Activated B cell treated with CpG ODN at 0.5 μM for 24 hours (primary cell): ENCODE measurements around the gene CMIP. TPM values are rescaled to one million over a fixed set of nuclear protein-coding genes. Genes with fewer than 3 reads are reported as not detected.

Experiments used
- ATAC-seq: fragments of 200-7000 bp; cut with Tn5 transposase; one replicate; pipeline ENCODE4 v1.10.0; 2021; ENCODE audit warnings: low read depth, mild to moderate bottlenecking, moderate library complexity
- CTCF ChIA-PET: fragments of 350-600 bp; sonication (Branson Sonifier 250); formaldehyde crosslinking; loops from one replicate; lab custom pipeline; 2021; ENCODE audit warnings: antibody characterized with exemption; lab: Charles Lee
- POLR2A ChIA-PET: fragments of 350-600 bp; sonication (Branson Sonifier 250); formaldehyde crosslinking; loops from one replicate; lab custom pipeline; 2021; ENCODE audit warnings: antibody characterized with exemption; lab: Charles Lee
- DNase-seq: peaks from one replicate; pipeline ENCODE4 v3.0.0; 2022
- H3K27ac Mint-ChIP-seq: one replicate; pipeline ENCODE4 v1.8.0; 2020; ENCODE audit warnings: mixed read lengths
- H3K27me3 Mint-ChIP-seq: one replicate; pipeline ENCODE4 v1.8.0; 2021; ENCODE audit warnings: mixed read lengths
- H3K36me3 Mint-ChIP-seq: one replicate; pipeline ENCODE4 v1.8.0; 2021; ENCODE audit warnings: low read depth, mixed read lengths
- H3K4me1 Mint-ChIP-seq: one replicate; pipeline ENCODE4 v1.8.0; 2021; ENCODE audit warnings: mixed read lengths
- H3K4me3 Mint-ChIP-seq: one replicate; pipeline ENCODE4 v1.8.0; 2020; ENCODE audit warnings: mild to moderate bottlenecking, mixed read lengths
- H3K9me3 Mint-ChIP-seq: one replicate; pipeline ENCODE4 v1.8.0; 2020; ENCODE audit warnings: mixed read lengths
- intact Hi-C: fragments of 100-400 bp; cut with micrococcal nuclease; formaldehyde crosslinking; loops from one replicate; pipeline ENCODE4 v1.15.1; 2024
- total RNA-seq: library from RNA; stranded (reverse); gene quantifications from 2 replicates; pipeline ENCODE4 v1.2.3, GENCODE V29; 2022
- TF ChIP-seq, protein P1 (sequence below): fragments of 200-600 bp; IDR thresholded peaks from one replicate; pipeline ENCODE4 v1.8.0; 2022; ENCODE audit warnings: antibody characterized with exemption, mild to moderate bottlenecking

CMIP gene
- total RNA-seq, 1 donor from 2014 or later: 76.3 TPM

GRCh38 chr16:81587626-81588160 lies 143.1 kb downstream of the CMIP start:
- ATAC-seq: no peak
- peaks cover 9% of the 10 kb centered on the region for H3K4me1 Mint-ChIP-seq
- no peak for DNase-seq
- ChIA-PET POLR2A (no interaction called here), CTCF (no interaction called here)
- H3K27ac Mint-ChIP-seq: no peak overlapping the region
- no peaks in the 10 kb centered on the region for H3K27me3 Mint-ChIP-seq
- TF ChIP-seq, protein P1, sequence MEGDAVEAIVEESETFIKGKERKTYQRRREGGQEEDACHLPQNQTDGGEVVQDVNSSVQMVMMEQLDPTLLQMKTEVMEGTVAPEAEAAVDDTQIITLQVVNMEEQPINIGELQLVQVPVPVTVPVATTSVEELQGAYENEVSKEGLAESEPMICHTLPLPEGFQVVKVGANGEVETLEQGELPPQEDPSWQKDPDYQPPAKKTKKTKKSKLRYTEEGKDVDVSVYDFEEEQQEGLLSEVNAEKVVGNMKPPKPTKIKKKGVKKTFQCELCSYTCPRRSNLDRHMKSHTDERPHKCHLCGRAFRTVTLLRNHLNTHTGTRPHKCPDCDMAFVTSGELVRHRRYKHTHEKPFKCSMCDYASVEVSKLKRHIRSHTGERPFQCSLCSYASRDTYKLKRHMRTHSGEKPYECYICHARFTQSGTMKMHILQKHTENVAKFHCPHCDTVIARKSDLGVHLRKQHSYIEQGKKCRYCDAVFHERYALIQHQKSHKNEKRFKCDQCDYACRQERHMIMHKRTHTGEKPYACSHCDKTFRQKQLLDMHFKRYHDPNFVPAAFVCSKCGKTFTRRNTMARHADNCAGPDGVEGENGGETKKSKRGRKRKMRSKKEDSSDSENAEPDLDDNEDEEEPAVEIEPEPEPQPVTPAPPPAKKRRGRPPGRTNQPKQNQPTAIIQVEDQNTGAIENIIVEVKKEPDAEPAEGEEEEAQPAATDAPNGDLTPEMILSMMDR: no peak
- H3K9me3 Mint-ChIP-seq: no peaks in the 10 kb centered on the region
- H3K36me3 Mint-ChIP-seq: peaks cover 42% of the 10 kb centered on the region
- intact Hi-C loops: no loop called here
- H3K4me3 Mint-ChIP-seq: no peak overlapping the region

DNA sequence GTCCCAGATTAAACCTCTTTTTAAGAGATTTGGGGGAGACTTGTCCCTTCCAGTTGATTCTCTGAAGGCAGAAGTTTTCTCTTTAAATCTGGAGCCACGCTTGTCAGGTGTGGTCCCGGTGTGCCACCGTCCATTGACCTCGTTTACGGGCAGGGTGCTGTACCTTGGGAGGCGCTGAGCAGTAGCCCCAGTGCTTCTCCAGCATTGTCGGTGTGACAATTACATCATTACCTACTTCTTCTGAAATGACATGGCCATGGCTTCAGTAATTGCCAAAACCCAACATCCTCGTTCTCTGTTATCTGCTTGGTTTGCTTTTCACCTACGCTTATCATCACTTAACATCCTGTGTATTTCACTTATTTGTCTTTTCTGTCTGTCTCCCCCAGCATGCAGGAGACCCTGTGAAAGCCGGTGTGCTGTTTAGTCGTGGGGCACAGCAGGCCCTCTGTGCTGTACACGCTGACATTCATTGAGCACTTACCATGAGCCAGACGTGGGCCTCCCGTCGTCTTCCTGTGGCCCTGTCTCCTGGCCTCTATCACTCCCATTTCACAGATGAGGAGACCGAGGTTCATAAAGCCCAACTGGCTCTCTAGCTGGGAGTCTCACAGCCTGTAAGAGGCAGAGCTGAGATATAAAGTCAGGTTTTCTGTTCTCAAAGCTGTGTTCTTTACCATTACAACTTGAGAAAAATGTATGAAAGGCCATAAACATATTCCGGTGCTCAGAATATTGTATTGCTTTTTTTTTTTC lies 143.9 kb downstream of the CMIP start:
- ChIA-PET CTCF (no interaction called here), POLR2A (no interaction called here)
- H3K36me3 Mint-ChIP-seq: peaks cover 39% of the 10 kb centered on the region
- DNase-seq (no peak), ATAC-seq (no peak)
- H3K4me3 Mint-ChIP-seq: no peak overlapping the region
- intact Hi-C loops: no loop called here
- TF ChIP-seq, protein P1: no peak
- no peaks in the 10 kb centered on the region for H3K27me3 Mint-ChIP-seq
- peaks cover 9% of the 10 kb centered on the region for H3K4me1 Mint-ChIP-seq
- H3K9me3 Mint-ChIP-seq: no peaks in the 10 kb centered on the region
- no peak overlapping the region for H3K27ac Mint-ChIP-seq

- DNase-seq (no peak), ATAC-seq (no peak)
- Mint-ChIP-seq H3K27ac (no peak overlapping the region), H3K4me3 (no peak overlapping the region), H3K27me3 (no peaks in the 10 kb centered on the region), H3K9me3 (no peaks in the 10 kb centered on the region), H3K4me1 (peaks cover 10% of the 10 kb centered on the region), H3K36me3 (peaks cover 31% of the 10 kb centered on the region)
- ChIA-PET CTCF (no interaction called here), POLR2A (no interaction called here)
- intact Hi-C loops: no loop called here
- TF ChIP-seq, protein P1: no peak
These were observed 145.5 kb downstream of the CMIP start for GRCh38 chr16:81589975-81590650.

DNA sequence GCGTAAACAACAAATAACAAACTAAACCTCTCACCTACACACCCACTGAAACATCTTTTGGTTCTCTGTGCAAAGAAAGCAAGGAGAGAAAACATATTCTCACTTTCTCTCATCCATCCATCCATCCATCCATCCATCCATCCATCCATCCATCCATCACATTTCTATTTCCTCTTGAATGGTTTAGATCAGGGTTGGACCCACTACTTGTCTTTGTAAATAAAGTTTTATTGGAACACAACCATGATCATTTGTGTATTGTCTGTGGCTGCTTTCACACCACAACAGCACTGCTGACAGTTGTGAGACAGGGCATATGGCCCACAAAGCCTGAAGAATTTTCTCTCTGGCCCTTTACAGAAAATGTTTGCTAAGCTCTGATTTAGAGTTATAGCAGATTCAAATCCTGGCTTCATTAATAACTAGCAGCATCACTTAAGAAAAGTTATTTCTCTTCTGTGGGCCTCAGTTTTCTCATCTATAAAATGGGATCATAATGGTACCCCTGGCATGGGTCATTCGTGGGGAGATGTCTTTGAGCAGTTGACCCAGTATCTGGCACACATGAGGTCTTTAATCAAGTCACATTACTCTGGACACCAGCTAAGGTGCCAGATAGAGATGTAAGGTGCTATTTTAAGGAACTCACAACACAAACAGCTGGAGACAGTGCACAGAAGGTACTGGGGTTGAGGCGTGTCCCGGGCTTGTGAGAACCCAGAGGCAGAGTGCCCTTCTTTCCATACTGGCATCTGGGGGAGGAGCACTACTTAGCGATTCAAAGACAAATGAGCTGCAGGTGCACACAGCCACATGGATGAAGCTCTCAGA lies 146.3 kb downstream of the CMIP start:
- no peak overlapping the region for H3K27ac Mint-ChIP-seq
- H3K36me3 Mint-ChIP-seq: peaks cover 29% of the 10 kb centered on the region
- H3K27me3 Mint-ChIP-seq: no peaks in the 10 kb centered on the region
- intact Hi-C loops: no loop called here
- no peaks in the 10 kb centered on the region for H3K9me3 Mint-ChIP-seq
- TF ChIP-seq, protein P1: no peak
- ATAC-seq (no peak), DNase-seq (no peak)
- no peak overlapping the region for H3K4me3 Mint-ChIP-seq
- POLR2A ChIA-PET: no interaction called here
- H3K4me1 Mint-ChIP-seq: peaks cover 10% of the 10 kb centered on the region
- CTCF ChIA-PET: no interaction called here

DNA sequence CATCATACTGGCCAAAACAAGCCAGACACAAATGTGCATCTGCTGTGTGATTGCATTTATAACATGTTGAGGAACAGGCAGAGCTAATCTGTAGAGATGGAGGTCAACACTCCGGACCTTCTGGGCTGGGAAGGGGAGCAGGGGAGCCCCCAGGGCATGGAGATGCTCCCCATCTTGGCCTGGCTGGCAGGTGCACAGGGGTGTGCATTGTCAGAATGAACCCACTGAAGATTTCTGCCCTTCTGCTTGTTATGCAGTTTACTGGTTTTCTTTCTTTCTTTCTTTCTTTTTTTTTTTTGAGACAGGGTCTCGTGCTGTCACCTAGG lies 146.9 kb downstream of the CMIP start:
- Mint-ChIP-seq H3K27me3 (no peaks in the 10 kb centered on the region), H3K36me3 (peaks cover 28% of the 10 kb centered on the region), H3K27ac (no peak overlapping the region), H3K4me1 (peaks cover 10% of the 10 kb centered on the region), H3K9me3 (no peaks in the 10 kb centered on the region), H3K4me3 (no peak overlapping the region)
- TF ChIP-seq, protein P1: no peak
- ChIA-PET CTCF (no interaction called here), POLR2A (no interaction called here)
- DNase-seq (no peak), ATAC-seq (no peak)
- intact Hi-C loops: no loop called here
